Measurements from ENCODE around the gene RASA3.
"Not testable (repeated sequence)": the region's sequence is repeated elsewhere in the genome, so short reads cannot be mapped to it uniquely, and the experiment has no call there.

The RASA3 gene

GRCh38 chr13:114098689-114099056 is 33.8 kb downstream of the RASA3 start:
- DNase-seq = not testable (repeated sequence)

GRCh38 chr13:114097893-114098688 is 34.3 kb downstream of the RASA3 start:
- DNase-seq = no peak

- DNase-seq = no peak
Measured at GRCh38 chr13:114097212-114097892, 35.1 kb downstream of the RASA3 start.

- DNase-seq = no peak
Measured at GRCh38 chr13:114096811-114097211, 35.6 kb downstream of the RASA3 start.

GRCh38 chr13:114096031-114096485 is 36.4 kb downstream of the RASA3 start:
- no peak for DNase-seq

- DNase-seq = no peak
Measured at GRCh38 chr13:114095486-114095885, 36.9 kb downstream of the RASA3 start.

- DNase-seq = no peak
Measured at GRCh38 chr13:114093118-114093517, 39.3 kb downstream of the RASA3 start.

- no peak for DNase-seq
Measured at GRCh38 chr13:114092468-114092867, 40.0 kb downstream of the RASA3 start.

- no peak for DNase-seq
Measured at GRCh38 chr13:114090476-114090875, 41.9 kb downstream of the RASA3 start.

- DNase-seq = no peak
Measured at GRCh38 chr13:114089751-114090400, 42.5 kb downstream of the RASA3 start.

GRCh38 chr13:114089341-114089740 is 43.1 kb downstream of the RASA3 start:
- no peak for DNase-seq

GRCh38 chr13:114088863-114089262 is 43.6 kb downstream of the RASA3 start:
- DNase-seq = no peak

GRCh38 chr13:114088234-114088633 is 44.2 kb downstream of the RASA3 start:
- DNase-seq = no peak

GRCh38 chr13:114087430-114087829 is 45.0 kb downstream of the RASA3 start:
- DNase-seq = no peak

GRCh38 chr13:114082849-114083645 is 49.4 kb downstream of the RASA3 start:
- DNase-seq = no peak

- DNase-seq = no peak
Measured at GRCh38 chr13:114081761-114082681, 50.4 kb downstream of the RASA3 start.

- DNase-seq = no peak
Measured at GRCh38 chr13:114080739-114081561, 51.5 kb downstream of the RASA3 start.

GRCh38 chr13:114079601-114080536 is 52.6 kb downstream of the RASA3 start:
- DNase-seq = no peak
